ENCODE results near the gene RENBP.

The RENBP gene

GRCh38 chrX:153932220-153932915 lies 12.1 kb downstream of the RENBP start:
- DNase-seq (ENCODE audit: low read depth): no peak

GRCh38 chrX:153931748-153932147 lies 12.7 kb downstream of the RENBP start:
- no peak for DNase-seq (ENCODE audit: low read depth)

GRCh38 chrX:153931151-153931550 lies 13.3 kb downstream of the RENBP start:
- no peak for DNase-seq (ENCODE audit: low read depth)

- no peak for DNase-seq (ENCODE audit: low read depth)
Measured at GRCh38 chrX:153930011-153930910, 14.2 kb downstream of the RENBP start.

GRCh38 chrX:153929576-153929975 lies 14.9 kb downstream of the RENBP start:
- no peak for DNase-seq (ENCODE audit: low read depth)

- no peak for DNase-seq (ENCODE audit: low read depth)
Measured at GRCh38 chrX:153928846-153929245, 15.6 kb downstream of the RENBP start.

GRCh38 chrX:153927922-153928760 lies 16.3 kb downstream of the RENBP start:
- peak; percentile 99 for DNase-seq (ENCODE audit: low read depth)

- no peak for DNase-seq (ENCODE audit: low read depth)
Measured at GRCh38 chrX:153927672-153927921, 16.8 kb downstream of the RENBP start.

- no peak for DNase-seq (ENCODE audit: low read depth)
Measured at GRCh38 chrX:153926858-153927671, 17.4 kb downstream of the RENBP start.

GRCh38 chrX:153926552-153926857 lies 17.9 kb downstream of the RENBP start:
- no peak for DNase-seq (ENCODE audit: low read depth)

- DNase-seq (ENCODE audit: low read depth): no peak
Measured at GRCh38 chrX:153925739-153926551, 18.5 kb downstream of the RENBP start, which contains the start of gene ARHGAP4. Gene ARHGAP4 (minus strand): TSS chrX:153926264. CDS start chrX:153926202, 62 bp downstream.

- no peak for DNase-seq (ENCODE audit: low read depth)
Measured at GRCh38 chrX:153925387-153925738, 19.1 kb downstream of the RENBP start.

- peak; percentile 19 for DNase-seq (ENCODE audit: low read depth)
Measured at GRCh38 chrX:153924149-153924861, 20.1 kb downstream of the RENBP start.

GRCh38 chrX:153922932-153923857 lies 21.2 kb downstream of the RENBP start:
- peak; percentile 35 for DNase-seq (ENCODE audit: low read depth)

- no peak for DNase-seq (ENCODE audit: low read depth)
Measured at GRCh38 chrX:153921511-153922446, 22.7 kb downstream of the RENBP start.

GRCh38 chrX:153921070-153921469 lies 23.4 kb downstream of the RENBP start:
- DNase-seq (ENCODE audit: low read depth): no peak

GRCh38 chrX:153920546-153920945 lies 23.9 kb downstream of the RENBP start:
- no peak for DNase-seq (ENCODE audit: low read depth)

GRCh38 chrX:153919281-153919680 lies 25.2 kb downstream of the RENBP start:
- no peak for DNase-seq (ENCODE audit: low read depth)

All from GM04504 (cell line).